Liver (tissue), 9 donors: ENCODE data around the gene MAP3K10. TPM values are rescaled to one million over a fixed set of nuclear protein-coding genes. Genes with fewer than 3 reads are reported as not detected.

Source experiments
- DNase-seq: peaks from one replicate; pipeline ENCODE4 v3.0.0-alpha.2; 2017; ENCODE audit warnings: low spot score
- H3K27ac ChIP-seq, 2 donors: one replicate each; pipeline ENCODE4 v1.7.0; 2013; ENCODE audit warnings: inconsistent platforms in 2 of 2, low read length in 2 of 2, control low read depth in 1 of 2, low read depth in 1 of 2, mild to moderate bottlenecking in 1 of 2
- H3K27me3 ChIP-seq, 4 donors: one replicate each; pipeline versions ENCODE4 v1.6.1 to v1.7.0; 2013; ENCODE audit warnings: low read length in 3 of 4, inconsistent platforms in 1 of 4, mild to moderate bottlenecking in 1 of 4, moderate library complexity in 1 of 4; ENCODE audit not compliant: control insufficient read depth in 4 of 4, insufficient read depth in 4 of 4
- H3K36me3 ChIP-seq, 4 donors: one replicate each; pipeline versions ENCODE4 v1.6.1 to v1.7.0; 2013; ENCODE audit warnings: low read length in 3 of 4, mild to moderate bottlenecking in 3 of 4, low read depth in 1 of 4, moderate library complexity in 1 of 4; ENCODE audit not compliant: control insufficient read depth in 4 of 4, insufficient read depth in 3 of 4
- H3K4me1 ChIP-seq, 4 donors: one replicate each; pipeline versions ENCODE4 v1.6.1 to v1.7.0; 2013; ENCODE audit warnings: low read length in 3 of 4, mild to moderate bottlenecking in 3 of 4, moderate library complexity in 1 of 4; ENCODE audit not compliant: control insufficient read depth in 4 of 4, insufficient read depth in 4 of 4
- H3K4me3 ChIP-seq, 3 donors: one replicate each; pipeline versions ENCODE4 v1.6.1 to v1.7.0; 2013; ENCODE audit warnings: low read length in 3 of 3, control low read depth in 1 of 3, low read depth in 1 of 3, mild to moderate bottlenecking in 1 of 3
- H3K9ac ChIP-seq, 2 donors: one replicate each; pipeline ENCODE4 v1.7.0; 2013; ENCODE audit warnings: low read length in 2 of 2, mild to moderate bottlenecking in 2 of 2, moderate library complexity in 2 of 2, control low read depth in 1 of 2, low read depth in 1 of 2
- H3K9me3 ChIP-seq, 4 donors: one replicate each; pipeline versions ENCODE4 v1.6.1 to v1.7.0; 2013; ENCODE audit warnings: low read length in 3 of 4; ENCODE audit not compliant: control insufficient read depth in 4 of 4
- ATF3 ChIP-seq: IDR thresholded peaks from 2 replicates; pipeline ENCODE4 v1.6.1; 2016; ENCODE audit warnings: antibody characterized with exemption
- EGR1 ChIP-seq, 2 donors: IDR thresholded peaks; 2 replicates each; pipeline ENCODE4 v1.6.1; 2016 to 2018; ENCODE audit warnings: antibody characterized with exemption in 2 of 2, low read depth in 2 of 2
- FOXA1 ChIP-seq: IDR thresholded peaks from 2 replicates; pipeline ENCODE4 v1.6.1; 2016; ENCODE audit warnings: antibody characterized with exemption
- GABPA ChIP-seq, 2 donors: IDR thresholded peaks in 1 of 2; conservative IDR thresholded peaks in 1 of 2; 2 replicates each; pipeline ENCODE4 v1.6.1; 2016; ENCODE audit warnings: antibody characterized with exemption in 2 of 2, mild to moderate bottlenecking in 1 of 2, moderate library complexity in 1 of 2
- HNF4A ChIP-seq, 2 donors: conservative IDR thresholded peaks; 2 replicates each; pipeline ENCODE4 v1.6.1; 2016; ENCODE audit warnings: antibody characterized with exemption in 2 of 2, mild to moderate bottlenecking in 2 of 2
- JUND ChIP-seq, 2 donors: IDR thresholded peaks; 2 replicates each; pipeline ENCODE4 v1.6.1; 2016; ENCODE audit warnings: antibody characterized with exemption in 2 of 2
- MAX ChIP-seq: IDR thresholded peaks from 2 replicates; pipeline ENCODE4 v1.6.1; 2016; ENCODE audit warnings: antibody characterized with exemption
- NR2F2 ChIP-seq: IDR thresholded peaks from 2 replicates; pipeline ENCODE4 v1.6.1; 2016; ENCODE audit warnings: antibody characterized with exemption
- RAD21 ChIP-seq, 2 donors: IDR thresholded peaks; 2 replicates each; pipeline ENCODE4 v1.6.1; 2016; ENCODE audit warnings: antibody characterized with exemption in 2 of 2, mild to moderate bottlenecking in 2 of 2
- REST ChIP-seq: IDR thresholded peaks from 2 replicates; pipeline ENCODE4 v1.6.1; 2016; ENCODE audit warnings: antibody characterized with exemption, mild to moderate bottlenecking
- RXRA ChIP-seq, 2 donors: IDR thresholded peaks; 2 replicates each; pipeline ENCODE4 v1.6.1; 2017 to 2018; ENCODE audit warnings: antibody characterized with exemption in 2 of 2, mild to moderate bottlenecking in 1 of 2
- SP1 ChIP-seq: IDR thresholded peaks from 2 replicates; pipeline ENCODE4 v1.6.1; 2018; ENCODE audit warnings: antibody characterized with exemption, mild to moderate bottlenecking
- TAF1 ChIP-seq: conservative IDR thresholded peaks from 2 replicates; pipeline ENCODE4 v1.6.1; 2016; ENCODE audit warnings: antibody characterized with exemption, mild to moderate bottlenecking
- YY1 ChIP-seq: IDR thresholded peaks from 2 replicates; pipeline ENCODE4 v1.6.1; 2016; ENCODE audit warnings: antibody characterized with exemption, mild to moderate bottlenecking
- ZBTB33 ChIP-seq: IDR thresholded peaks from 2 replicates; pipeline ENCODE4 v1.6.1; 2016; ENCODE audit warnings: antibody characterized with exemption
- WGBS: extraction: QIAGEN DNeasy Blood & Tissue Kit; methylation state at CpG from one replicate; pipeline ENCODE4 v1.1.7; 2013; 5-methylcytosine and 5-hydroxymethylcytosine counted together
- polyA plus RNA-seq, 2 donors: library from polyadenylated mRNA; stranded (reverse) in 1 of 2; unstranded in 1 of 2; fragments of 200-250 nt in 1 of 2; fragments of >200 nt in 1 of 2; fragmentation: Nextera tagmentation in 1 of 2; extraction: Ambion mirVana in 1 of 2; gene quantifications; one replicate each; pipeline versions ENCODE4 v1.2.1 to v1.2.3, GENCODE V29; 2013 to 2015
- total RNA-seq, 2 donors: library from RNA; depleted of rRNA; stranded (reverse); fragments of >200 nt; gene quantifications; one replicate each; pipeline ENCODE4 v1.2.3, GENCODE V29; 2014
- donor health status: healthy.
- donor health status: healthy.
- donor health status: healthy.
- donor health status: healthy.
- donor health status: healthy.

Gene MAP3K10
- total and polyA plus RNA-seq, 4 donors = 0.65 to 3.9 (median 2.1) TPM

GRCh38 chr19:40261631-40262030, 70.4 kb downstream of the MAP3K10 start:
- no peak for TF ChIP-seq RAD21 (IDR thresholded peaks at IDR 0.05)
- TF ChIP-seq YY1 = no peak
- TF ChIP-seq FOXA1 = no peak
- TF ChIP-seq RXRA (IDR thresholded peaks at IDR 0.05) = no peak
- no peak for TF ChIP-seq MAX
- H3K4me3 ChIP-seq = no peak overlapping the region
- no peak overlapping the region for H3K27ac ChIP-seq
- DNase-seq = no peak
- H3K36me3 ChIP-seq = peaks cover 1 to 25% (median 14%) of the 10 kb centered on the region in 4 donors
- H3K9me3 ChIP-seq = no peaks in the 10 kb centered on the region
- WGBS = 90% methylated on average over 8 of the region's 8 CpGs
- H3K4me1 ChIP-seq = peaks cover 3 to 12% (median 7%) of the 10 kb centered on the region in 4 donors
- no peak overlapping the region for H3K9ac ChIP-seq
- H3K27me3 ChIP-seq = no peaks in the 10 kb centered on the region

GRCh38 chr19:40262422-40262821, 71.2 kb downstream of the MAP3K10 start:
- no peak for TF ChIP-seq FOXA1
- TF ChIP-seq EGR1 (IDR thresholded peaks at IDR 0.05; ENCODE audit: low read depth in 2 of 2) = no peak
- no peak for TF ChIP-seq REST
- TF ChIP-seq YY1 = no peak
- TF ChIP-seq GABPA (IDR thresholded peaks at IDR 0.05 in 1 of 2, conservative IDR thresholded peaks at IDR 0.05 in 1 of 2) = no peak
- no peak for TF ChIP-seq TAF1
- no peak for TF ChIP-seq RAD21 (IDR thresholded peaks at IDR 0.05)
- no peak for TF ChIP-seq MAX
- no peak for TF ChIP-seq HNF4A (conservative IDR thresholded peaks at IDR 0.05)
- TF ChIP-seq NR2F2 = no peak
- TF ChIP-seq JUND (IDR thresholded peaks at IDR 0.05) = no peak
- no peak for TF ChIP-seq SP1
- no peak for TF ChIP-seq ZBTB33
- TF ChIP-seq ATF3 = no peak
- no peak overlapping the region for H3K27ac ChIP-seq
- H3K9me3 ChIP-seq = no peaks in the 10 kb centered on the region
- no peak overlapping the region for H3K4me3 ChIP-seq
- WGBS = 95% methylated on average over 3 of the region's 3 CpGs
- no peak for DNase-seq
- peaks cover 1 to 25% (median 14%) of the 10 kb centered on the region in 4 donors for H3K36me3 ChIP-seq
- peaks cover 0 to 9% (median 5%) of the 10 kb centered on the region in 4 donors for H3K4me1 ChIP-seq
- H3K9ac ChIP-seq = no peak overlapping the region
- no peaks in the 10 kb centered on the region for H3K27me3 ChIP-seq
